K562 (cell line): ENCODE measurements around the gene CDC14A. TPM values are rescaled to one million over a fixed set of nuclear protein-coding genes. Genes with fewer than 3 reads are reported as not detected.

Experiments
- CCNT2 ChIP-seq: IDR thresholded peaks from 2 replicates; pipeline ENCODE4 v1.6.1; 2011; ENCODE audit warnings: borderline replicate concordance, low read depth, mild to moderate bottlenecking, moderate library complexity, mixed read lengths, low read length; ENCODE audit not compliant: insufficient read length; ENCODE audit errors: extremely low read depth
- CXXC5 ChIP-seq: fragments of 250-450 bp; sonication (Bioruptor Pico); IDR thresholded peaks from 2 replicates; pipeline ENCODE4 v1.8.0; 2022; ENCODE audit warnings: inconsistent platforms, mild to moderate bottlenecking, moderate library complexity
- EWSR1 ChIP-seq: fragments of 450-650 bp; IDR thresholded peaks from 2 replicates; pipeline ENCODE4 v1.6.1; 2018; ENCODE audit warnings: borderline replicate concordance, mild to moderate bottlenecking, low read depth, moderate library complexity; ENCODE audit not compliant: partially characterized antibody
- FOSL1 ChIP-seq: fragments of 200-800 bp; sonication (Bioruptor generic); conservative IDR thresholded peaks from 2 replicates; pipeline ENCODE4 v1.6.1; 2016; ENCODE audit warnings: missing genetic modification characterization, missing compliant biosample characterization
- FOXK2 ChIP-seq, 2 experiments: fragments of 450-650 bp; IDR thresholded peaks in 1 of 2; conservative IDR thresholded peaks in 1 of 2; 2 replicates each; pipeline ENCODE4 v1.6.1; 2016; ENCODE audit warnings: low read depth in 2 of 2, mild to moderate bottlenecking in 1 of 2
- HNRNPLL ChIP-seq: fragments of 200-400 bp; formaldehyde crosslinking; IDR thresholded peaks from 2 replicates; pipeline ENCODE4 v1.6.1; 2017; ENCODE audit warnings: low read length, low read depth, mild to moderate bottlenecking; ENCODE audit not compliant: poor library complexity, severe bottlenecking
- L3MBTL2 ChIP-seq: fragments of 450-650 bp; IDR thresholded peaks from 2 replicates; pipeline ENCODE4 v1.6.1; 2016; ENCODE audit warnings: mild to moderate bottlenecking, moderate library complexity
- MCM2 ChIP-seq: fragments of 450-650 bp; IDR thresholded peaks from 2 replicates; pipeline ENCODE4 v1.6.1; 2017; ENCODE audit warnings: low read depth, mild to moderate bottlenecking
- MECOM ChIP-seq: fragments of 250-450 bp; sonication (Bioruptor Pico); IDR thresholded peaks from 2 replicates; pipeline ENCODE4 v1.8.0; 2022; ENCODE audit warnings: inconsistent platforms
- PHF21A ChIP-seq: fragments of 450-650 bp; IDR thresholded peaks from 2 replicates; pipeline ENCODE4 v1.6.1; 2017; ENCODE audit warnings: low read depth, borderline replicate concordance
- SMARCA5 ChIP-seq: fragments of 450-650 bp; IDR thresholded peaks from 2 replicates; pipeline ENCODE4 v1.6.1; 2016
- SUPT5H ChIP-seq: fragments of 450-650 bp; IDR thresholded peaks from 2 replicates; pipeline ENCODE4 v1.6.1; 2016
- TFE3 ChIP-seq: fragments of 450-650 bp; formaldehyde crosslinking; IDR thresholded peaks from 2 replicates; pipeline ENCODE4 v1.4.0; 2020; ENCODE audit warnings: mild to moderate bottlenecking, mixed read lengths
- ZBTB17 ChIP-seq: fragments of 450-650 bp; formaldehyde crosslinking; IDR thresholded peaks from 2 replicates; pipeline ENCODE4 v1.4.0; 2020; ENCODE audit warnings: mild to moderate bottlenecking
- ZNF282 ChIP-seq: sonication (generic); formaldehyde crosslinking; IDR thresholded peaks from 2 replicates; pipeline ENCODE4 v1.8.1; 2023; ENCODE audit warnings: missing genetic modification reagents
- ZNF41 ChIP-seq: fragments of 250-450 bp; sonication (Bioruptor Pico); conservative IDR thresholded peaks from 2 replicates; pipeline ENCODE4 v1.4.0; 2020; ENCODE audit warnings: mild to moderate bottlenecking
- ZNF639 ChIP-seq, 2 experiments: fragments of 200-800 bp in 1 of 2; sonication (Bioruptor generic) in 1 of 2; sonication (generic) in 1 of 2; formaldehyde crosslinking in 1 of 2; IDR thresholded peaks in 1 of 2; conservative IDR thresholded peaks in 1 of 2; 2 replicates each; pipeline versions ENCODE4 v1.5.0 to v1.6.1; 2016 to 2020; ENCODE audit warnings: missing compliant biosample characterization in 1 of 2, missing genetic modification characterization in 1 of 2, missing genetic modification reagents in 1 of 2
- ZNF717 ChIP-seq: fragments of 250-450 bp; sonication (Bioruptor Pico); IDR thresholded peaks from 2 replicates; pipeline ENCODE4 v1.5.0; 2021
- polyA plus RNA-seq, 8 experiments: library from polyadenylated mRNA; depleted of rRNA in 4 of 8; stranded (reverse) in 5 of 8; unstranded in 3 of 8; fragments of >200 nt; fragmentation: Nextera tagmentation in 2 of 8; fragmentation: Illumina TruSeq in 1 of 8; extraction: Ambion mirVana in 2 of 8; extraction: Trizol in 1 of 8; gene quantifications; 2 replicates each; pipeline versions ENCODE4 v1.2.1 to v1.2.3, GENCODE V29; 2011 to 2014; ENCODE audit warnings: inconsistent platforms in 1 of 8, missing spikeins in 1 of 8
- total RNA-seq, 7 experiments: library from RNA; depleted of rRNA in 6 of 7; stranded (reverse); fragments of >200 nt in 6 of 7; fragmentation: Illumina TruSeq in 2 of 7; extraction: Trizol in 2 of 7; gene quantifications; 2 replicates each; pipeline versions ENCODE4 v1.2.1 to v1.2.3, GENCODE V29; 2011 to 2021; ENCODE audit warnings: low replicate concordance in 1 of 7

Gene CDC14A
- total and polyA plus RNA-seq, 9 of the 15 experiments (the other 6 are each of a cell fraction or from before 2014, with no cell fraction given) = 17.0 to 74.3 (median 33.4) TPM

GRCh38 chr1:100351095-100351887 lies 1.0 kb upstream of the CDC14A start (continued):
- TF ChIP-seq FOSL1 (tag) (peak; percentile 42; the same call in 1 of the 2 replicates), TFE3 (no peak), ZNF282 (CRISPR knock-in tag) (no peak), SUPT5H (peak; percentile 95), MCM2 (no peak), CXXC5 (CRISPR knock-in tag) (peak; percentile 62), FOXK2 (conservative IDR thresholded peaks at IDR 0.05 in 1 of 2, IDR thresholded peaks at IDR 0.05 in 1 of 2; ENCODE audit: low read depth in 2 of 2) (peak; percentile 97 to 99), L3MBTL2 (peak; percentile 85), ZBTB17 (CRISPR knock-in tag) (no peak), PHF21A (peak; percentile 86; the same call in 1 of the 2 replicates), HNRNPLL (peak; percentile 95), EWSR1 (no peak), CCNT2 (peak; percentile 46), ZNF41 (CRISPR knock-in tag) (0 out of 2 replicates have a peak, but pooled peaks have one; percentile 2), SMARCA5 (0 out of 2 replicates have a peak, but pooled peaks have one; percentile 1), MECOM (CRISPR knock-in tag) (no peak), ZNF639 (CRISPR knock-in tag; conservative IDR thresholded peaks at IDR 0.05 in 1 of 2, IDR thresholded peaks at IDR 0.05 in 1 of 2) (peak in 1 of 2 experiments; percentile 49; a peak in 1 of 4 replicates), ZNF717 (no peak)
